Esophagus squamous epithelium (tissue), 5 donors: ENCODE results near the gene PAIP1. TPM values are rescaled to one million over a fixed set of nuclear protein-coding genes. Genes with fewer than 3 reads are reported as not detected.

Experiments used
- DNase-seq: peaks from one replicate; lab custom pipeline; 2025; lab: John Stamatoyannopoulos, UW
- H3K27ac ChIP-seq, 4 donors: fragments of 200-600 bp; sonication (generic); one replicate each; pipeline ENCODE4 v1.5.1; 2016 to 2019; ENCODE audit warnings: mild to moderate bottlenecking in 1 of 4
- H3K27me3 ChIP-seq, 4 donors: fragments of 200-600 bp; sonication (generic); 1 replicate in 3 of 4; 2 replicates in 1 of 4; pipeline versions ENCODE4 v1.5.1 to v1.6.0; 2017 to 2021; ENCODE audit warnings: antibody characterized with exemption in 1 of 4
- H3K36me3 ChIP-seq, 3 donors: fragments of 200-600 bp; sonication (generic); one replicate each; pipeline ENCODE4 v1.5.1; 2016 to 2019
- H3K4me1 ChIP-seq, 3 donors: fragments of 200-600 bp; sonication (generic); one replicate each; pipeline ENCODE4 v1.5.1; 2017 to 2019
- H3K4me3 ChIP-seq, 4 donors: fragments of 200-600 bp; sonication (generic); 1 replicate in 3 of 4; 2 replicates in 1 of 4; pipeline ENCODE4 v1.5.1; 2016 to 2019; ENCODE audit warnings: mild to moderate bottlenecking in 2 of 4, moderate library complexity in 1 of 4
- H3K9me3 ChIP-seq, 3 donors: fragments of 200-600 bp; sonication (generic); one replicate each; pipeline ENCODE4 v1.5.1; 2016 to 2019
- POLR2A ChIP-seq, 4 donors: fragments of 450-650 bp; IDR thresholded peaks; one replicate each; pipeline ENCODE4 v1.6.1; 2017; ENCODE audit warnings: antibody characterized with exemption in 4 of 4, mild to moderate bottlenecking in 4 of 4, moderate library complexity in 3 of 4
- WGBS, 2 donors: methylation state at CpG; one replicate each; pipeline ENCODE4 v1.1.5; 2018; 5-methylcytosine and 5-hydroxymethylcytosine counted together
- intact Hi-C: fragments of 100-400 bp; cut with DNase I; formaldehyde crosslinking; loops from one replicate; pipeline ENCODE4 v1.15.0; 2022
- total RNA-seq, 4 donors: library from RNA; depleted of rRNA; stranded (reverse); fragments of >200 nt; gene quantifications; one replicate each; pipeline ENCODE4 v1.1.0, GENCODE V29; 2016
- TF ChIP-seq, protein P1 (sequence below), 6 experiments: fragments of 450-650 bp in 4 of 6; fragments of 200-600 bp in 2 of 6; sonication (generic) in 2 of 6; IDR thresholded peaks; one replicate each; pipeline ENCODE4 v1.5.1; 2016 to 2019; ENCODE audit warnings: antibody characterized with exemption in 6 of 6, mild to moderate bottlenecking in 4 of 6, moderate library complexity in 4 of 6
- donor health status: DM: yes; HTN: yes; CAD: no.

PAIP1 gene
- total RNA-seq, 4 donors from 2014 or later = 27.7 to 61.4 (median 51.3) TPM

DNA sequence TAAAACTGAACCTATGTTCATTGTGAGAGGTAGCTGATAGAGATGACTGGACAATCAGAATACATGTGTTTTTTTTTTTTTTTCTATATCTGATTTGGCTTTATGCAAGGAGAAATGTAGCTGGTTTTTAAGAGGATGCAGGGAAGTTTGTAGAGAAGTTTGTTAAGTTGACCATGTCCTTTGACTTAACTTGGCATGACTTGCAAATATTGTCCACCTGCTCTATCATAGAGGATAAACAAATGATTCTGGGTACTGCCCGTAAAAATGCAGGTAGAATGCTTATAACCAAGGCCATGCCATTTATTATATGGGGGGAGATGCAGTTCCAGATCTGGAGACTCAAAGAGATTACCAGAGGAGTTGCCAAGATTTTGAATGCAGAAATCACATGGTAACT, 32.4 kb upstream of the PAIP1 start:
- Histone ChIP-seq H3K27ac (no peak overlapping the region), H3K36me3 (no peaks in the 10 kb centered on the region), H3K4me3 (no peak overlapping the region), H3K9me3 (no peaks in the 10 kb centered on the region), H3K27me3 (no peaks in the 10 kb centered on the region), H3K4me1 (no peaks in the 10 kb centered on the region)
- TF ChIP-seq, protein P1, sequence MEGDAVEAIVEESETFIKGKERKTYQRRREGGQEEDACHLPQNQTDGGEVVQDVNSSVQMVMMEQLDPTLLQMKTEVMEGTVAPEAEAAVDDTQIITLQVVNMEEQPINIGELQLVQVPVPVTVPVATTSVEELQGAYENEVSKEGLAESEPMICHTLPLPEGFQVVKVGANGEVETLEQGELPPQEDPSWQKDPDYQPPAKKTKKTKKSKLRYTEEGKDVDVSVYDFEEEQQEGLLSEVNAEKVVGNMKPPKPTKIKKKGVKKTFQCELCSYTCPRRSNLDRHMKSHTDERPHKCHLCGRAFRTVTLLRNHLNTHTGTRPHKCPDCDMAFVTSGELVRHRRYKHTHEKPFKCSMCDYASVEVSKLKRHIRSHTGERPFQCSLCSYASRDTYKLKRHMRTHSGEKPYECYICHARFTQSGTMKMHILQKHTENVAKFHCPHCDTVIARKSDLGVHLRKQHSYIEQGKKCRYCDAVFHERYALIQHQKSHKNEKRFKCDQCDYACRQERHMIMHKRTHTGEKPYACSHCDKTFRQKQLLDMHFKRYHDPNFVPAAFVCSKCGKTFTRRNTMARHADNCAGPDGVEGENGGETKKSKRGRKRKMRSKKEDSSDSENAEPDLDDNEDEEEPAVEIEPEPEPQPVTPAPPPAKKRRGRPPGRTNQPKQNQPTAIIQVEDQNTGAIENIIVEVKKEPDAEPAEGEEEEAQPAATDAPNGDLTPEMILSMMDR (IDR thresholded peaks at IDR 0.05) = no peak
- no peak for TF ChIP-seq POLR2A (IDR thresholded peaks at IDR 0.05)
- no peak for DNase-seq
- WGBS, 2 donors = 90 to 94% methylated on average over 1 of the region's 1 CpG
- intact Hi-C loops = no loop called here

DNA sequence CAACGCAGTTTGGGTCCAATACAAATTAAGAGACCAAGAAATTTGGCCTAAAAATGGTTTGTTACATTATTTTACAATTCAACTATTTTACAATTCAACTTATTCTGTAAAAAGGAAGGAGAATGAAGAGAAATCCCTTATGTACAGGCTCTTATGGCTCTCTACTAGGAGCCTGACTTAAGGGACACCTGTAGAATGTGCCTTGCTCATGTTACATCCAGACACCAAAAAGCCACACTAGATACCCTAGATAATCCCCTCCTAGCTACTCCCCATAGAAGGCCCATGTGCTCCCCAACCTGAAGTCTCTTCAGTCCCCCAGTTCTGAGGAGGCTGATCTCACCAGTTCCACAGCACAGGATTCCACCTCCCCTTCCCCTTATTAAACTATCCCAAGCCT, 32.0 kb upstream of the PAIP1 start:
- Histone ChIP-seq H3K4me1 (no peaks in the 10 kb centered on the region), H3K27ac (no peak overlapping the region), H3K4me3 (no peak overlapping the region), H3K36me3 (no peaks in the 10 kb centered on the region), H3K27me3 (no peaks in the 10 kb centered on the region), H3K9me3 (no peaks in the 10 kb centered on the region)
- intact Hi-C loops = no loop called here
- DNase-seq = no peak
- no peak for TF ChIP-seq POLR2A (IDR thresholded peaks at IDR 0.05)
- TF ChIP-seq, protein P1 (IDR thresholded peaks at IDR 0.05) = no peak
- WGBS, 2 donors = 50 to 57% methylated on average over 1 of the region's 1 CpG

DNA sequence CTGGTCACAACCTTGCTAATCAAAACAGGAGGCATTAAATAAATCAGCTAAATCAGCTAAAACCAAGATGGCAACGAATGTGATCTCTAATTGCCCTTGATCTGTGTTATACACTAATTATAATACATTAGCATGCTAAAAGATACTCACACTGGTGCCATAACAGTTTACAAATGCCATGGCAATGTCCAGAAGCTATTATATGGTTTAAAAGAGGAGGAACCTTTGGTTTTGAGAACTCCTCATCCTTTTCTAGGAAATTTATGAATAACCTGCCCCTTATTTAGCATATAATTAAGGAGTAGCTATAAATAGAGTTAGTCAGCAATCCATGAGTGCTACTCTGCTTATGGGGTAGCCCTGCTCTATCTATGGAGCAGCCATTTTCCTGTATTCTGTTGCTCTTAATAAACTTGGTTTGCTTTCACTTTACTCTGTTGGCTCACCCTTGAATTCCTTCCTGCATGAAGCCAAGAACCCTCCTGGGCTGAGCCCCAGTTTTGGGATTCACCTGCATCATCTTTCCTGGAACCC, 27.4 kb upstream of the PAIP1 start:
- Histone ChIP-seq H3K36me3 (no peaks in the 10 kb centered on the region), H3K27me3 (no peaks in the 10 kb centered on the region), H3K27ac (no peak overlapping the region), H3K4me3 (no peak overlapping the region), H3K4me1 (no peaks in the 10 kb centered on the region), H3K9me3 (no peaks in the 10 kb centered on the region)
- WGBS, 2 donors = 83 to 88% methylated on average over 1 of the region's 1 CpG
- intact Hi-C loops = no loop called here
- TF ChIP-seq POLR2A (IDR thresholded peaks at IDR 0.05) = no peak
- TF ChIP-seq, protein P1 (IDR thresholded peaks at IDR 0.05) = no peak
- no peak for DNase-seq

DNA sequence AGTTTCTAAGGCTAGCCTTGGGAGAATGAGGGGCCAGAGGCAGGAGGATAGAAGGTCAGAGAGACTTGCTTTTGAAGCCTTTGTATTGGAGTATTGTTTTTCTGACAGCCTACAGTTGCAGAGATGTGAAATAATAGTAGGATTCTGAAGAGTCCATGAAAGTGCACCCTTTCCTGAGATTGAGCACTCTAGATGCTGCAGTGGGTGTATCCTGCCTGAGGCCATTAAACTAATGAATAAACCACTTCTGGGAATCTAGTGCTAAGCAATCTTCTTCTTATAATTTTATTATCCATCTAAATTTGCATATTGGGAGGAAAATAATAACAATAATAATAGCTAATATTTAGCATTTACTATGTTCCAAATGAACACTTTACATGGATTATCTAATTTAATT, 26.8 kb upstream of the PAIP1 start:
- Histone ChIP-seq H3K4me3 (no peak overlapping the region), H3K9me3 (no peaks in the 10 kb centered on the region), H3K27me3 (no peaks in the 10 kb centered on the region), H3K27ac (no peak overlapping the region), H3K36me3 (no peaks in the 10 kb centered on the region), H3K4me1 (no peaks in the 10 kb centered on the region)
- no peak for TF ChIP-seq POLR2A (IDR thresholded peaks at IDR 0.05)
- TF ChIP-seq, protein P1 (IDR thresholded peaks at IDR 0.05) = no peak
- DNase-seq = no peak
- intact Hi-C loops = no loop called here

DNA sequence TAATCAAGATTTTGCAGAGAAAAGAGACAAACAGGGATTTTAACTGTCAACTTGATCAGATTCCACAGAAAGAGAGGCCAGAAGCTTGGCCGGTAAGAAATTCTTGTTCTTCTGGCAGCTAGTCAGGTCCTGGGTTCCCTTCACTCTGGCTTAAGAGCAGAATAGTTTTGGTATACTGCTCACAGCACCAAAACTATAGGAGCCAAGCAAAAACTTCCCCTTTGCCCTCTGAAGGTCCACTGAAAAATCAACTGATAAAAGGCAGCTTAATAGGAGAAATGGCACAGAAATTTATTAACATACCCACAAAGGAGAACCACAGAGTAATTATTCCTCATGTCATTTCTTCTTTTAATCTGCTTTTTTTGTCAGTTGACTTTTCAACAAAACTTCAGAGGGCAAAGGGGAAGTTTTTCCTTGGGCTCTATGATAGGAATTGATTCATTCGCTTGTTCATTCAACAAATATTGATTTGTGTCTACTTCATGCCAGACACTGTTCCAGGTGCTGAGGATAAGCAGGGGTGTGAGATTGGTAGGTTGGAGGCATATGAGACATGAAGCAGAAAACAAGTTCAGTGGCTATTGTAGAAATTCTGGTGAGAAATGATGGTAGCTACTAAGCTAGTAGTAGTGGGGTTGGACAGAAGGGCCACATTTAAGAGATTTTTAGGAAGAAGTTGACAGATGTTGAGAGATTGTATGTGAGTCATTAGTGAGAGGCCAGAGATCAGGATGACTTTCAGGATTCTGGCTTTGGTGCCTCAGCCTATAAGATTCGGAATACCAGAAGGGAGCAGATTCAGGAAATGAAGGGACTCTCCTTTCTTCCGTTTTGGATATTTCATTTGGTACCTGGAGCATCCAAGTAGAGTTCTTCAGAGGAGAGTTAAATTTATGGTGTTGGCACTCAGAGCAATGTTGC, 25.5 kb upstream of the PAIP1 start:
- TF ChIP-seq, protein P1 (IDR thresholded peaks at IDR 0.05) = no peak
- TF ChIP-seq POLR2A (IDR thresholded peaks at IDR 0.05) = no peak
- H3K4me1 ChIP-seq = no peaks in the 10 kb centered on the region
- intact Hi-C loops = no loop called here
- no peak for DNase-seq
- H3K27ac ChIP-seq = no peak overlapping the region
- H3K9me3 ChIP-seq = no peaks in the 10 kb centered on the region
- H3K27me3 ChIP-seq = no peaks in the 10 kb centered on the region
- no peaks in the 10 kb centered on the region for H3K36me3 ChIP-seq
- WGBS, 2 donors = 72 to 74% methylated on average over 4 of the region's 4 CpGs
- H3K4me3 ChIP-seq = no peak overlapping the region
